Osteocyte (in vitro differentiated cells): ENCODE measurements around the gene IMMT. TPM values are rescaled to one million over a fixed set of nuclear protein-coding genes. Genes with fewer than 3 reads are reported as not detected.

Experiments used
- DNase-seq: peaks from one replicate; pipeline ENCODE4 v3.0.0; 2021; ENCODE audit warnings: mixed read lengths; ENCODE audit not compliant: unreplicated experiment; ENCODE audit errors: extremely low spot score
- H3K27ac Mint-ChIP-seq: one replicate; pipeline ENCODE4 v1.8.0; 2021; ENCODE audit warnings: mild to moderate bottlenecking, mixed read lengths; ENCODE audit not compliant: unreplicated experiment
- H3K27me3 Mint-ChIP-seq: one replicate; pipeline ENCODE4 v1.8.0; 2021; ENCODE audit warnings: mixed read lengths; ENCODE audit not compliant: unreplicated experiment
- H3K36me3 Mint-ChIP-seq: one replicate; pipeline ENCODE4 v1.8.0; 2021; ENCODE audit warnings: mixed read lengths; ENCODE audit not compliant: unreplicated experiment
- H3K4me1 Mint-ChIP-seq: one replicate; pipeline ENCODE4 v1.8.0; 2021; ENCODE audit warnings: mixed read lengths; ENCODE audit not compliant: unreplicated experiment
- H3K4me3 Mint-ChIP-seq: one replicate; pipeline ENCODE4 v1.8.0; 2021; ENCODE audit warnings: mild to moderate bottlenecking, moderate library complexity, mixed read lengths; ENCODE audit not compliant: unreplicated experiment
- H3K9me3 Mint-ChIP-seq: one replicate; pipeline ENCODE4 v1.8.0; 2021; ENCODE audit warnings: mixed read lengths; ENCODE audit not compliant: unreplicated experiment
- total RNA-seq: library from RNA; stranded (reverse); gene quantifications from 2 replicates; pipeline ENCODE4 v1.2.1, GENCODE V29; 2021
- TF ChIP-seq, protein P1 (sequence below): fragments of 200-600 bp; sonication (generic); IDR thresholded peaks from 2 replicates; pipeline ENCODE4 v1.5.0; 2021; ENCODE audit warnings: antibody characterized with exemption, mild to moderate bottlenecking, moderate library complexity

The IMMT gene
- total RNA-seq, 1 donor from 2014 or later = 79.9 TPM

DNA sequence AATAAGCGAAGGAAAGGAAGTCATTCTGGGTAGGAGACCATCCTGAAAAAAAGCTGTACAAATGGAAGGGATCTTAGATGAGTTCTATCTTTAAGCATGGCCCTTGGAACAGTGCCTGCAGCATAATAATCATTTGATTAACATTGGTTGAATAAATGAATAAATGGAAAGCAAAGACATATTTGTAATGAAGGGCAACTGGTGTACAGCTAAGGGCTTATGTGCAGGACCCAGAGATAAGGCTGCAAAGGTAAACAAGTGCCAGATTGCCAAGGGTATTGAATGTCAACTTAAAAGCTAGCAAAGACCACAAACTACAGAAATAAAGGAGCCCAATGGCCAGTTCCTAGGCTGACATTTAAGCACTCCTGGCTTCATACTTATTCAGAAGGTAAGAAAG, 19.4 kb downstream of the IMMT start:
- no peak for DNase-seq
- TF ChIP-seq, protein P1, sequence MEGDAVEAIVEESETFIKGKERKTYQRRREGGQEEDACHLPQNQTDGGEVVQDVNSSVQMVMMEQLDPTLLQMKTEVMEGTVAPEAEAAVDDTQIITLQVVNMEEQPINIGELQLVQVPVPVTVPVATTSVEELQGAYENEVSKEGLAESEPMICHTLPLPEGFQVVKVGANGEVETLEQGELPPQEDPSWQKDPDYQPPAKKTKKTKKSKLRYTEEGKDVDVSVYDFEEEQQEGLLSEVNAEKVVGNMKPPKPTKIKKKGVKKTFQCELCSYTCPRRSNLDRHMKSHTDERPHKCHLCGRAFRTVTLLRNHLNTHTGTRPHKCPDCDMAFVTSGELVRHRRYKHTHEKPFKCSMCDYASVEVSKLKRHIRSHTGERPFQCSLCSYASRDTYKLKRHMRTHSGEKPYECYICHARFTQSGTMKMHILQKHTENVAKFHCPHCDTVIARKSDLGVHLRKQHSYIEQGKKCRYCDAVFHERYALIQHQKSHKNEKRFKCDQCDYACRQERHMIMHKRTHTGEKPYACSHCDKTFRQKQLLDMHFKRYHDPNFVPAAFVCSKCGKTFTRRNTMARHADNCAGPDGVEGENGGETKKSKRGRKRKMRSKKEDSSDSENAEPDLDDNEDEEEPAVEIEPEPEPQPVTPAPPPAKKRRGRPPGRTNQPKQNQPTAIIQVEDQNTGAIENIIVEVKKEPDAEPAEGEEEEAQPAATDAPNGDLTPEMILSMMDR = no peak
- Mint-ChIP-seq H3K9me3 (no peaks in the 10 kb centered on the region), H3K36me3 (peaks cover 44% of the 10 kb centered on the region), H3K4me1 (peaks cover 2% of the 10 kb centered on the region), H3K4me3 (no peak overlapping the region), H3K27me3 (no peaks in the 10 kb centered on the region), H3K27ac (no peak overlapping the region)

DNA sequence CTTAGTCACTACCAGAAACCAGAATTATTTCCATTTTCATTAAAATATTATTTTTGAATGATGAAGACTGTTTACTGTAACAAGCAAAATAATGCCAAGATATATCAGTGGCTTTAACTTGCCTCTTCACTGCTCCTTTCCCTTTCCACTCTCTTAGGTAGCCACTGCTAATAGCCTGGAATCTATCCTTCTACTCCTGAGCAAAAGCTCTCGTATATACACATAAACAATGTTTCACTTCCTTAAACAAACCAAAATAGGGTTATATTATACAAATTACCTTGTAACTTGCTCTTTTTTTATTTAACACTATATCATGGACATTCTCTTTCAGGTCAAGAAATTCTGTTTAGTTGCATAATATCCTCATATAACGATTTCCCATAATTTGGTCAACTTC, 20.8 kb downstream of the IMMT start:
- Mint-ChIP-seq H3K4me1 (peaks cover 2% of the 10 kb centered on the region), H3K27me3 (no peaks in the 10 kb centered on the region), H3K9me3 (no peaks in the 10 kb centered on the region), H3K27ac (no peak overlapping the region), H3K36me3 (peaks cover 45% of the 10 kb centered on the region), H3K4me3 (no peak overlapping the region)
- no peak for DNase-seq
- TF ChIP-seq, protein P1 = no peak

DNA sequence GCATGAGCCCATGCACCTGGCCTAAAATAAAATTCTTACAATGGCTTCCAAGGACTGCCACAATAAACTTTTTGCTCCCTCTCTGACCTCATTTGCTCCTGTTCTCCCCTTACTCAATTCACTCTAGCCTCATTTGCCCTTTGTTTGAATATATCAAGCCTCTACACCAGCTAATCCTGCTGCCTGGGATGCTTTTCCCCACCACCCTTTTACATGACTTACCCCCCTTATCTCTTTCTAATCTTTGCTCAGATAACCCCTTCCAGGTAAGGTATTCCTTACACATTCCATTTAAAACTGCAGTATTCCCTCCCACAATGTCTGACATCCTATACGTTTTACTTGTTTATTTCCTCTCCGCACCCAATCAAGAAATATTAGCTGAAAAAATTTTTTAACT, 22.7 kb downstream of the IMMT start:
- Mint-ChIP-seq H3K27me3 (no peaks in the 10 kb centered on the region), H3K4me3 (no peak overlapping the region), H3K4me1 (peaks cover 2% of the 10 kb centered on the region), H3K36me3 (peaks cover 44% of the 10 kb centered on the region), H3K27ac (no peak overlapping the region), H3K9me3 (no peaks in the 10 kb centered on the region)
- DNase-seq = no peak
- TF ChIP-seq, protein P1 = no peak

DNA sequence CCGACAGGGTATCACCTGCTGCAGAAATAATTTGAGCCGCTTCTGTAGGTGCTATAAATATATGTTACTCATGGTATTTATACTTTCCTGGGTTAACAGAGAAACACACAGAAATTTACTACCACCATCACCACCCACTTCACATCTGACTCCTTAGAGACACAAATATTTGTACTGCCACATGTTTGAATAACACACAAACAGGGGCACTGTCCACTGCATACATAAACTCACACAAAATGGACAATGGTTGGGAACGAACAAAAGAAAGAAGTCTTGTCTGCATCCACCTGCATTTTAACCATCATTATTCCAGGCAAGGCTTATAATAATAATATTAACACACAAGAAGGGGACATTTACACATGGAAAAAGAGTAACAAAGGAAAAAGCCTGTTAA, 24.0 kb downstream of the IMMT start:
- TF ChIP-seq, protein P1 = no peak
- no peak for DNase-seq
- H3K4me1 Mint-ChIP-seq = peaks cover 2% of the 10 kb centered on the region
- no peak overlapping the region for H3K4me3 Mint-ChIP-seq
- H3K9me3 Mint-ChIP-seq = no peaks in the 10 kb centered on the region
- H3K27me3 Mint-ChIP-seq = no peaks in the 10 kb centered on the region
- H3K27ac Mint-ChIP-seq = no peak overlapping the region
- H3K36me3 Mint-ChIP-seq = peaks cover 42% of the 10 kb centered on the region

DNA sequence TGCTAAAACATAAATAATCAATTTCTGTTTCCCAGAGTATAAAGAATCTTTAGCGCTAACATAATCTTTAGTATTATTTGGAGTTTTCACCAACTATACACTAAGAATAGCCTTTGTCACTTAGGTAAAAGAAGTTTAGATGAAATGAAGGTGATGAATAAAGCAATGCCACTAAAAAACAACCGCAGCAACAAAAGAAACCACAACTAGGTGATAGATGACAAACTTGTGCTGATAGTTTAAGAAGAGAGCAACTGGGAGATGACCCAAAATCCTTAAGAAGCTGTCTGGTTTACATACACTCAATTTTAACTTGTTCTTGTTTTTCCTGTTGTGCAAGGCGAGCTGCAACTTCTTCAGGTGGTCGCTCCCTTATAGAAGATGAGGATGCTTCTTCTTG, 24.8 kb downstream of the IMMT start:
- Mint-ChIP-seq H3K27ac (no peak overlapping the region), H3K36me3 (peaks cover 42% of the 10 kb centered on the region), H3K4me3 (no peak overlapping the region), H3K27me3 (no peaks in the 10 kb centered on the region), H3K4me1 (peaks cover 2% of the 10 kb centered on the region), H3K9me3 (no peaks in the 10 kb centered on the region)
- no peak for DNase-seq
- TF ChIP-seq, protein P1 = no peak
